GM23338 (cell line): ENCODE measurements around the gene GLCE. TPM values are rescaled to one million over a fixed set of nuclear protein-coding genes. Genes with fewer than 3 reads are reported as not detected.

Experiments
- ATAC-seq: fragments of 200-7000 bp; cut with Tn5 transposase; 3 replicates; pipeline ENCODE4 v1.9.1; 2020
- DNase-seq: peaks from one replicate; pipeline ENCODE4 v3.0.0-alpha.2; 2015; ENCODE audit warnings: low spot score
- H2AFZ ChIP-seq: fragments of 200-600 bp; sonication (generic); 2 replicates; pipeline ENCODE4 v1.8.0; 2016; ENCODE audit warnings: antibody characterized with exemption, mild to moderate bottlenecking, moderate library complexity
- H3F3A ChIP-seq: fragments of 200-600 bp; sonication (generic); replicated peaks from 2 replicates; pipeline ENCODE4 v1.8.0; 2017; ENCODE audit warnings: antibody characterized with exemption, mixed run types, low read depth
- H3K27ac ChIP-seq: fragments of 200-600 bp; sonication (generic); 2 replicates; pipeline ENCODE4 v1.6.1; 2016; ENCODE audit warnings: low read depth
- H3K27me3 ChIP-seq: fragments of 200-600 bp; sonication (generic); 2 replicates; pipeline ENCODE4 v1.8.0; 2016; ENCODE audit warnings: mild to moderate bottlenecking, mixed run types, moderate library complexity; ENCODE audit not compliant: insufficient read depth
- H3K36me3 ChIP-seq: fragments of 200-600 bp; sonication (generic); 2 replicates; pipeline ENCODE4 v1.8.0; 2016; ENCODE audit warnings: mild to moderate bottlenecking; ENCODE audit not compliant: insufficient read depth
- H3K4me1 ChIP-seq: fragments of 200-600 bp; sonication (generic); 2 replicates; pipeline ENCODE4 v1.8.0; 2016; ENCODE audit warnings: mild to moderate bottlenecking, moderate library complexity; ENCODE audit not compliant: insufficient read depth
- H3K4me2 ChIP-seq: fragments of 200-600 bp; sonication (generic); 2 replicates; pipeline ENCODE4 v1.7.1; 2017; ENCODE audit warnings: mixed run types
- H3K4me3 ChIP-seq: fragments of 200-600 bp; sonication (generic); 2 replicates; pipeline ENCODE4 v1.6.1; 2016; ENCODE audit warnings: mixed run types
- H3K79me2 ChIP-seq: fragments of 200-600 bp; sonication (generic); replicated peaks from 2 replicates; pipeline ENCODE4 v1.8.0; 2017; ENCODE audit warnings: mild to moderate bottlenecking; ENCODE audit not compliant: insufficient read depth
- H3K9me2 ChIP-seq: fragments of 200-600 bp; sonication (generic); 2 replicates; pipeline ENCODE4 v1.8.0; 2017; ENCODE audit not compliant: insufficient read depth
- H4K20me1 ChIP-seq: fragments of 200-600 bp; sonication (generic); replicated peaks from 2 replicates; pipeline ENCODE4 v1.8.0; 2017; ENCODE audit warnings: mild to moderate bottlenecking; ENCODE audit not compliant: insufficient read depth
- H3K27ac Mint-ChIP-seq: 2 replicates; pipeline ENCODE4 v1.8.0; 2020; ENCODE audit warnings: inconsistent platforms, mild to moderate bottlenecking, moderate library complexity, mixed read lengths
- H3K27me3 Mint-ChIP-seq: 3 replicates; pipeline ENCODE4 v1.8.0; 2022; ENCODE audit warnings: low read depth, mild to moderate bottlenecking, moderate library complexity, mixed read lengths, inconsistent platforms; ENCODE audit not compliant: insufficient read depth, poor library complexity
- H3K36me3 Mint-ChIP-seq: 3 replicates; pipeline ENCODE4 v1.8.0; 2021; ENCODE audit warnings: low read depth, mild to moderate bottlenecking, inconsistent platforms, moderate library complexity, mixed read lengths
- H3K4me1 Mint-ChIP-seq: 3 replicates; pipeline ENCODE4 v1.8.0; 2020; ENCODE audit warnings: mild to moderate bottlenecking, inconsistent platforms, mixed read lengths
- H3K4me3 Mint-ChIP-seq: 3 replicates; pipeline ENCODE4 v1.8.0; 2021; ENCODE audit warnings: moderate library complexity, mild to moderate bottlenecking, inconsistent platforms, mixed read lengths
- H3K9me3 Mint-ChIP-seq: 3 replicates; pipeline ENCODE4 v1.8.0; 2020; ENCODE audit warnings: moderate library complexity, mild to moderate bottlenecking, inconsistent platforms, mixed read lengths
- CREB1 ChIP-seq: fragments of 250-450 bp; sonication (Bioruptor Pico); IDR thresholded peaks from 2 replicates; pipeline ENCODE4 v1.5.0; 2020; ENCODE audit warnings: low read depth, mild to moderate bottlenecking, moderate library complexity
- EZH2 ChIP-seq: fragments of 200-600 bp; sonication (generic); IDR thresholded peaks from one replicate; pipeline ENCODE4 v1.8.0; 2017; ENCODE audit warnings: antibody characterized with exemption, mild to moderate bottlenecking, low read depth; ENCODE audit not compliant: unreplicated experiment
- EZH2phosphoT487 ChIP-seq: fragments of 200-600 bp; sonication (generic); IDR thresholded peaks from one replicate; pipeline ENCODE4 v1.8.1; 2018; ENCODE audit warnings: antibody characterized with exemption; ENCODE audit not compliant: unreplicated experiment
- JUNB ChIP-seq: IDR thresholded peaks from one replicate; pipeline ENCODE4 v1.6.1; 2016; ENCODE audit warnings: antibody characterized with exemption; ENCODE audit not compliant: unreplicated experiment
- NANOG ChIP-seq: IDR thresholded peaks from 2 replicates; pipeline ENCODE4 v1.6.1; 2016; ENCODE audit warnings: antibody characterized with exemption, borderline replicate concordance
- POLR2AphosphoS5 ChIP-seq: IDR thresholded peaks from 2 replicates; pipeline ENCODE4 v1.6.1; 2016; ENCODE audit warnings: antibody characterized with exemption, low read depth
- STAT1 ChIP-seq: IDR thresholded peaks from one replicate; pipeline ENCODE4 v1.6.1; 2016; ENCODE audit warnings: antibody characterized with exemption; ENCODE audit not compliant: unreplicated experiment
- ZNF114 ChIP-seq: fragments of 250-450 bp; sonication (Bioruptor Pico); IDR thresholded peaks from 2 replicates; pipeline ENCODE4 v1.5.0; 2020; ENCODE audit warnings: mild to moderate bottlenecking, moderate library complexity
- ZNF331 ChIP-seq: fragments of 250-450 bp; sonication (Bioruptor Pico); IDR thresholded peaks from 2 replicates; pipeline ENCODE4 v1.5.0; 2020; ENCODE audit warnings: low read depth, mild to moderate bottlenecking, moderate library complexity
- ZNF462 ChIP-seq: fragments of 250-450 bp; sonication (Bioruptor Pico); IDR thresholded peaks from 2 replicates; pipeline ENCODE4 v1.5.0; 2020; ENCODE audit warnings: mild to moderate bottlenecking, moderate library complexity
- polyA plus RNA-seq: library from polyadenylated mRNA; unstranded; fragments of >200 nt; fragmentation: Nextera tagmentation; extraction: Ambion mirVana; gene quantifications from 2 replicates; pipeline ENCODE4 v1.2.1, GENCODE V29; 2016
- total RNA-seq: library from RNA; depleted of rRNA; stranded (reverse); fragments of >200 nt; shearing (Covaris generic); gene quantifications from 2 replicates; pipeline ENCODE4 v1.2.3, GENCODE V29; 2014
- TF ChIP-seq, protein P1 (sequence below): IDR thresholded peaks from 2 replicates; pipeline ENCODE4 v1.6.1; 2016; ENCODE audit warnings: antibody characterized with exemption
- TF ChIP-seq, protein P2 (sequence below), 2 experiments: fragments of 200-600 bp in 1 of 2; sonication (generic) in 1 of 2; conservative IDR thresholded peaks; 2 replicates each; pipeline versions ENCODE4 v1.5.1 to v1.6.1; 2016 to 2017; ENCODE audit warnings: antibody characterized with exemption in 2 of 2, low read depth in 2 of 2, mild to moderate bottlenecking in 2 of 2, moderate library complexity in 1 of 2
- TF ChIP-seq, protein P3 (sequence below): IDR thresholded peaks from one replicate; pipeline ENCODE4 v1.6.1; 2018; ENCODE audit warnings: antibody characterized with exemption; ENCODE audit not compliant: unreplicated experiment

Gene GLCE
- total and polyA plus RNA-seq, 2 experiments from 2014 or later: 7.5 to 15.5 TPM

DNA sequence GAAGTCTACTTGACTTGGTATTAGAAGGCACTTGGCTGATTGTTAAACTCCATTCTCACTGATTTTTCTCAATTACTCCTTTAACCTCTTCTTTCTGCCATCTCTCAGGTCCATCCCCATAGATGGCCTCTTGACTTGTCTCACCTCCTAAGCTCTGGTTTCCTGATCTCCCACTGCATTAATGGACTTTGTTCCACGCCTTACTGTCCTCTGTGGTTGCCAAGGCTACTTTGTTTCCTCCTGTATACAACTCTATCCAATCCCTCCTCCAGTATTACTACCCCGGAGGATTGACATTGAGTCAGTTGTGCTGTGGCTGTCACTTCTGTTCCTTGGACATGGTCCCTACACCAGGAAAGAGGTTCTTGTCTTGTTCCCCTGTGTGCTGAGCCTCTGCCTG, 10.6 kb upstream of the GLCE start:
- Histone ChIP-seq H3K36me3 (no peaks in the 10 kb centered on the region), H3K27ac (no peak overlapping the region), H3K27me3 (no peaks in the 10 kb centered on the region), H3K79me2 (no peaks in the 10 kb centered on the region), H2AFZ (no peak overlapping the region), H3K4me1 (peaks cover 6% of the 10 kb centered on the region; the same call in 1 of the 2 replicates), H3K4me2 (no peak overlapping the region), H3K9me2 (peaks cover 13% of the 10 kb centered on the region; the same call in 1 of the 2 replicates), H3F3A (0 out of 2 replicates have a peak, but pooled peaks cover 6% of the 10 kb centered on the region), H4K20me1 (no peaks in the 10 kb centered on the region), H3K4me3 (no peak overlapping the region)
- ATAC-seq: no peak
- H3K27me3 Mint-ChIP-seq: peaks cover 6% of the 10 kb centered on the region
- H3K9me3 Mint-ChIP-seq: no peaks in the 10 kb centered on the region
- no peak overlapping the region for H3K4me3 Mint-ChIP-seq
- TF ChIP-seq, protein P1, sequence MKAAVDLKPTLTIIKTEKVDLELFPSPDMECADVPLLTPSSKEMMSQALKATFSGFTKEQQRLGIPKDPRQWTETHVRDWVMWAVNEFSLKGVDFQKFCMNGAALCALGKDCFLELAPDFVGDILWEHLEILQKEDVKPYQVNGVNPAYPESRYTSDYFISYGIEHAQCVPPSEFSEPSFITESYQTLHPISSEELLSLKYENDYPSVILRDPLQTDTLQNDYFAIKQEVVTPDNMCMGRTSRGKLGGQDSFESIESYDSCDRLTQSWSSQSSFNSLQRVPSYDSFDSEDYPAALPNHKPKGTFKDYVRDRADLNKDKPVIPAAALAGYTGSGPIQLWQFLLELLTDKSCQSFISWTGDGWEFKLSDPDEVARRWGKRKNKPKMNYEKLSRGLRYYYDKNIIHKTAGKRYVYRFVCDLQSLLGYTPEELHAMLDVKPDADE: no peak
- no peak for TF ChIP-seq ZNF462 (CRISPR knock-in tag)
- TF ChIP-seq ZNF114 (CRISPR knock-in tag): no peak
- no peak for TF ChIP-seq JUNB
- no peak for TF ChIP-seq EZH2
- TF ChIP-seq, protein P2, sequence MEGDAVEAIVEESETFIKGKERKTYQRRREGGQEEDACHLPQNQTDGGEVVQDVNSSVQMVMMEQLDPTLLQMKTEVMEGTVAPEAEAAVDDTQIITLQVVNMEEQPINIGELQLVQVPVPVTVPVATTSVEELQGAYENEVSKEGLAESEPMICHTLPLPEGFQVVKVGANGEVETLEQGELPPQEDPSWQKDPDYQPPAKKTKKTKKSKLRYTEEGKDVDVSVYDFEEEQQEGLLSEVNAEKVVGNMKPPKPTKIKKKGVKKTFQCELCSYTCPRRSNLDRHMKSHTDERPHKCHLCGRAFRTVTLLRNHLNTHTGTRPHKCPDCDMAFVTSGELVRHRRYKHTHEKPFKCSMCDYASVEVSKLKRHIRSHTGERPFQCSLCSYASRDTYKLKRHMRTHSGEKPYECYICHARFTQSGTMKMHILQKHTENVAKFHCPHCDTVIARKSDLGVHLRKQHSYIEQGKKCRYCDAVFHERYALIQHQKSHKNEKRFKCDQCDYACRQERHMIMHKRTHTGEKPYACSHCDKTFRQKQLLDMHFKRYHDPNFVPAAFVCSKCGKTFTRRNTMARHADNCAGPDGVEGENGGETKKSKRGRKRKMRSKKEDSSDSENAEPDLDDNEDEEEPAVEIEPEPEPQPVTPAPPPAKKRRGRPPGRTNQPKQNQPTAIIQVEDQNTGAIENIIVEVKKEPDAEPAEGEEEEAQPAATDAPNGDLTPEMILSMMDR (conservative IDR thresholded peaks at IDR 0.05; ENCODE audit: low read depth in 2 of 2): no peak
- TF ChIP-seq NANOG: no peak
- TF ChIP-seq, protein P3, sequence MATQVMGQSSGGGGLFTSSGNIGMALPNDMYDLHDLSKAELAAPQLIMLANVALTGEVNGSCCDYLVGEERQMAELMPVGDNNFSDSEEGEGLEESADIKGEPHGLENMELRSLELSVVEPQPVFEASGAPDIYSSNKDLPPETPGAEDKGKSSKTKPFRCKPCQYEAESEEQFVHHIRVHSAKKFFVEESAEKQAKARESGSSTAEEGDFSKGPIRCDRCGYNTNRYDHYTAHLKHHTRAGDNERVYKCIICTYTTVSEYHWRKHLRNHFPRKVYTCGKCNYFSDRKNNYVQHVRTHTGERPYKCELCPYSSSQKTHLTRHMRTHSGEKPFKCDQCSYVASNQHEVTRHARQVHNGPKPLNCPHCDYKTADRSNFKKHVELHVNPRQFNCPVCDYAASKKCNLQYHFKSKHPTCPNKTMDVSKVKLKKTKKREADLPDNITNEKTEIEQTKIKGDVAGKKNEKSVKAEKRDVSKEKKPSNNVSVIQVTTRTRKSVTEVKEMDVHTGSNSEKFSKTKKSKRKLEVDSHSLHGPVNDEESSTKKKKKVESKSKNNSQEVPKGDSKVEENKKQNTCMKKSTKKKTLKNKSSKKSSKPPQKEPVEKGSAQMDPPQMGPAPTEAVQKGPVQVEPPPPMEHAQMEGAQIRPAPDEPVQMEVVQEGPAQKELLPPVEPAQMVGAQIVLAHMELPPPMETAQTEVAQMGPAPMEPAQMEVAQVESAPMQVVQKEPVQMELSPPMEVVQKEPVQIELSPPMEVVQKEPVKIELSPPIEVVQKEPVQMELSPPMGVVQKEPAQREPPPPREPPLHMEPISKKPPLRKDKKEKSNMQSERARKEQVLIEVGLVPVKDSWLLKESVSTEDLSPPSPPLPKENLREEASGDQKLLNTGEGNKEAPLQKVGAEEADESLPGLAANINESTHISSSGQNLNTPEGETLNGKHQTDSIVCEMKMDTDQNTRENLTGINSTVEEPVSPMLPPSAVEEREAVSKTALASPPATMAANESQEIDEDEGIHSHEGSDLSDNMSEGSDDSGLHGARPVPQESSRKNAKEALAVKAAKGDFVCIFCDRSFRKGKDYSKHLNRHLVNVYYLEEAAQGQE: no peak
- no peak for TF ChIP-seq EZH2phosphoT487
- TF ChIP-seq STAT1: no peak
- no peak for TF ChIP-seq CREB1 (CRISPR knock-in tag)
- no peak for TF ChIP-seq ZNF331 (CRISPR knock-in tag)
- TF ChIP-seq POLR2AphosphoS5: no peak
- no peak overlapping the region for H3K27ac Mint-ChIP-seq
- H3K4me1 Mint-ChIP-seq: peaks cover 7% of the 10 kb centered on the region; the same call in 2 of the 3 replicates
- DNase-seq: no peak
- H3K36me3 Mint-ChIP-seq: no peaks in the 10 kb centered on the region
